ENCODE measurements around the gene CLTCL1. TPM values are rescaled to one million over a fixed set of nuclear protein-coding genes. Genes with fewer than 3 reads are reported as not detected.

The CLTCL1 gene
- total RNA-seq, 4 donors from 2014 or later = 1.0 to 20.5 (median 11.4) TPM

DNA sequence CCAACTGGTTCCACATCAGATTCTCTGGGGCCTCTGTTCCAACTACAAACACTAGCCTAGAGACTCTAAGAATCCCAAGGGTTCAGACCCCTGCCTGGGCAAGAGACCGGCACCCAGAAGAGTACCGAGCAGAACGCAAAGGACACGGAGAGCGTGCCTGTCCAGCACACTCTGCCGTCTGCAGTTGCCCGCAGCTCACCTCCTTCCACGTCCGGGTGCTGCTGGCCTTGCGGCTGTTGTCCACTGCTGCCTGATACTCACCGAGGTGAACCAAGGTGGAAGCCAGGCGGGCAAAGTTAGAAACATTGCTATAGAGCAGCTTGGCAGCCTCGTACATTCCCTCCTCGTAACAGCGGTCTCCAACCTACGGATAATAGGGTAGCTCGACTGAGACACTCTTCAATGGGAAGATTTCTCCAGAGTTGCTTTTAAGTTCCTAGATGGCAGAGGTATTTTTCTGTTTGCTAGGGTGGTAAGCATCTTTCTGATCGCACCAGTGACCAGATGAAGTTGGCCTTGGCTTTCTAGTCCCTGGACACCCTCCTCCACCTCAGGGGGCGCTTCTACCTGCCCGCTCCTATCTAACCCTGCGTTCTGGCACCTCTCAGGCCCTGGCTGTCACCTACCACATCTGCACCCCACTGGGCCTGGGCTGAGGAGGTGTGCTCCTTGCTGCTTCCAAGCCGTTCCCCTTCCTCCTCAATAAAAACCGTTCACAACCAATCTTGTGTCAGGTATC lies 90.2 kb downstream of the CLTCL1 start:
- DNase-seq = no peak
- no peaks in the 10 kb centered on the region for H3K4me1 ChIP-seq
- H3K36me3 ChIP-seq = no peaks in the 10 kb centered on the region
- H3K27me3 ChIP-seq = no peaks in the 10 kb centered on the region
- intact Hi-C loops (cut with DNase I; ENCODE audit: low total_unique reads) = no loop called here
- TF ChIP-seq, protein P1, sequence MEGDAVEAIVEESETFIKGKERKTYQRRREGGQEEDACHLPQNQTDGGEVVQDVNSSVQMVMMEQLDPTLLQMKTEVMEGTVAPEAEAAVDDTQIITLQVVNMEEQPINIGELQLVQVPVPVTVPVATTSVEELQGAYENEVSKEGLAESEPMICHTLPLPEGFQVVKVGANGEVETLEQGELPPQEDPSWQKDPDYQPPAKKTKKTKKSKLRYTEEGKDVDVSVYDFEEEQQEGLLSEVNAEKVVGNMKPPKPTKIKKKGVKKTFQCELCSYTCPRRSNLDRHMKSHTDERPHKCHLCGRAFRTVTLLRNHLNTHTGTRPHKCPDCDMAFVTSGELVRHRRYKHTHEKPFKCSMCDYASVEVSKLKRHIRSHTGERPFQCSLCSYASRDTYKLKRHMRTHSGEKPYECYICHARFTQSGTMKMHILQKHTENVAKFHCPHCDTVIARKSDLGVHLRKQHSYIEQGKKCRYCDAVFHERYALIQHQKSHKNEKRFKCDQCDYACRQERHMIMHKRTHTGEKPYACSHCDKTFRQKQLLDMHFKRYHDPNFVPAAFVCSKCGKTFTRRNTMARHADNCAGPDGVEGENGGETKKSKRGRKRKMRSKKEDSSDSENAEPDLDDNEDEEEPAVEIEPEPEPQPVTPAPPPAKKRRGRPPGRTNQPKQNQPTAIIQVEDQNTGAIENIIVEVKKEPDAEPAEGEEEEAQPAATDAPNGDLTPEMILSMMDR (IDR thresholded peaks at IDR 0.05) = no peak
- TF ChIP-seq POLR2A (IDR thresholded peaks at IDR 0.05) = no peak
- no peak overlapping the region for H3K27ac ChIP-seq
- no peak overlapping the region for H3K4me3 ChIP-seq
- no peaks in the 10 kb centered on the region for H3K9me3 ChIP-seq

DNA sequence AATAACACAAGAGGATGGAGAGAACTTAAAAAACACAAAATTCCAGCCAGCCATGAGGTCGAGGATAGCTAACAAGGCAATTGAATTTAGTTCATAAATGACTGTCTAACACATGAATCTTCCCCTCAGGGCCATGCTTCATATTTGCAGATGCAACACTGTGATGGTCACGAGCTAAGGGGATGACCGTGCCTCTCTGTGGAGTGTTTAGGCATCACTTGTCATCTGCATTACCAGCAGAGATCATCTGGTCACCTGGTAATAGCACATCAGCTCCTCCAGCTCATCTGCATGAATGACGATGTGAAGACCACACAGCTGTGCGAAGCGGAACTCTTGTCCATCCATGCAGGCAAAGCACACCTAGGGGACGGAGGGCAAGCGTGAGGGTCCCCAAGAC lies 92.0 kb downstream of the CLTCL1 start:
- Histone ChIP-seq H3K36me3 (no peaks in the 10 kb centered on the region), H3K4me1 (no peaks in the 10 kb centered on the region), H3K9me3 (no peaks in the 10 kb centered on the region), H3K4me3 (no peak overlapping the region), H3K27me3 (no peaks in the 10 kb centered on the region), H3K27ac (no peak overlapping the region)
- no peak for DNase-seq
- TF ChIP-seq, protein P1 (IDR thresholded peaks at IDR 0.05) = no peak
- no peak for TF ChIP-seq POLR2A (IDR thresholded peaks at IDR 0.05)
- intact Hi-C loops (cut with DNase I; ENCODE audit: low total_unique reads) = no loop called here

- no peaks in the 10 kb centered on the region for H3K36me3 ChIP-seq
- intact Hi-C loops (cut with DNase I; ENCODE audit: low total_unique reads) = no loop called here
- H3K9me3 ChIP-seq = no peaks in the 10 kb centered on the region
- no peak overlapping the region for H3K4me3 ChIP-seq
- no peaks in the 10 kb centered on the region for H3K27me3 ChIP-seq
- no peaks in the 10 kb centered on the region for H3K4me1 ChIP-seq
- no peak overlapping the region for H3K27ac ChIP-seq
- no peak for TF ChIP-seq POLR2A (IDR thresholded peaks at IDR 0.05)
- TF ChIP-seq, protein P1 (IDR thresholded peaks at IDR 0.05) = no peak
- DNase-seq = no peak
Observed at GRCh38 chr22:19197997-19198865, 93.3 kb downstream of the CLTCL1 start.

- Histone ChIP-seq H3K4me3 (no peak overlapping the region), H3K4me1 (no peaks in the 10 kb centered on the region), H3K9me3 (no peaks in the 10 kb centered on the region), H3K27ac (no peak overlapping the region), H3K27me3 (no peaks in the 10 kb centered on the region), H3K36me3 (no peaks in the 10 kb centered on the region)
- TF ChIP-seq POLR2A (IDR thresholded peaks at IDR 0.05) = no peak
- TF ChIP-seq, protein P1 (IDR thresholded peaks at IDR 0.05) = no peak
- DNase-seq = no peak
- intact Hi-C loops (cut with DNase I; ENCODE audit: low total_unique reads) = no loop called here
Observed at GRCh38 chr22:19196841-19197612, 94.5 kb downstream of the CLTCL1 start.
